H9 (cell line): ENCODE data around the gene CXCL1. TPM values are rescaled to one million over a fixed set of nuclear protein-coding genes. Genes with fewer than 3 reads are reported as not detected.

Experiments
- DNase-seq: peaks from one replicate; pipeline ENCODE4 v3.0.0-alpha.2; 2017
- H2AFZ ChIP-seq: one replicate; pipeline ENCODE4 v1.6.1; 2013; ENCODE audit warnings: mild to moderate bottlenecking, low read length, control low read depth, moderate library complexity
- H2AK5ac ChIP-seq: 2 replicates; pipeline ENCODE4 v1.6.1; 2013; ENCODE audit warnings: low read length, control low read depth, mixed read lengths; ENCODE audit not compliant: insufficient read length
- H2BK120ac ChIP-seq: one replicate; pipeline ENCODE4 v1.6.1; 2013; ENCODE audit warnings: low read depth, mild to moderate bottlenecking, low read length, control low read depth, inconsistent platforms; ENCODE audit not compliant: poor library complexity, severe bottlenecking
- H2BK12ac ChIP-seq: 2 replicates; pipeline ENCODE4 v1.6.1; 2013; ENCODE audit warnings: low read length, control low read depth, mixed read lengths, low read depth; ENCODE audit not compliant: insufficient read length
- H2BK15ac ChIP-seq: 2 replicates; pipeline ENCODE4 v1.6.1; 2013; ENCODE audit warnings: low read depth, low read length, control low read depth
- H2BK20ac ChIP-seq: one replicate; pipeline ENCODE4 v1.6.1; 2013; ENCODE audit warnings: low read depth, mild to moderate bottlenecking, low read length, control low read depth, inconsistent platforms; ENCODE audit not compliant: poor library complexity, severe bottlenecking
- H2BK5ac ChIP-seq: 2 replicates; pipeline ENCODE4 v1.6.1; 2013; ENCODE audit warnings: low read length, control low read depth, mixed read lengths; ENCODE audit not compliant: insufficient read length
- H3K14ac ChIP-seq: 2 replicates; pipeline ENCODE4 v1.6.1; 2013; ENCODE audit warnings: low read length, control low read depth; ENCODE audit not compliant: insufficient read depth
- H3K18ac ChIP-seq: 2 replicates; pipeline ENCODE4 v1.6.1; 2013; ENCODE audit warnings: low read depth, mild to moderate bottlenecking, mixed read lengths, low read length, control low read depth; ENCODE audit not compliant: insufficient read length
- H3K23ac ChIP-seq: 2 replicates; pipeline ENCODE4 v1.6.1; 2013; ENCODE audit warnings: low read length, control low read depth, mixed read lengths, low read depth; ENCODE audit not compliant: insufficient read length
- H3K23me2 ChIP-seq: 2 replicates; pipeline ENCODE4 v1.6.1; 2013; ENCODE audit warnings: low read depth, mild to moderate bottlenecking, mixed read lengths, low read length, control low read depth; ENCODE audit not compliant: insufficient read length, poor library complexity, severe bottlenecking
- H3K27ac ChIP-seq: 2 replicates; pipeline ENCODE4 v1.5.1; 2013; ENCODE audit warnings: low read length, control low read depth, mixed read lengths, low read depth; ENCODE audit not compliant: insufficient read length
- H3K27me3 ChIP-seq: 2 replicates; pipeline ENCODE4 v1.6.1; 2013; ENCODE audit warnings: low read length, control low read depth, inconsistent platforms; ENCODE audit not compliant: insufficient read depth
- H3K4ac ChIP-seq: 2 replicates; pipeline ENCODE4 v1.6.1; 2013; ENCODE audit warnings: low read depth, mild to moderate bottlenecking, control low read depth, inconsistent platforms, low read length, moderate library complexity
- H3K4me1 ChIP-seq: 2 replicates; pipeline ENCODE4 v1.6.1; 2013; ENCODE audit warnings: low read length, control low read depth, inconsistent platforms; ENCODE audit not compliant: insufficient read depth
- H3K4me2 ChIP-seq: 2 replicates; pipeline ENCODE4 v1.6.1; 2013; ENCODE audit warnings: low read length, control low read depth, mixed read lengths; ENCODE audit not compliant: insufficient read length, insufficient read depth
- H3K56ac ChIP-seq: 2 replicates; pipeline ENCODE4 v1.6.1; 2013; ENCODE audit warnings: low read depth, mild to moderate bottlenecking, mixed read lengths, low read length, control low read depth; ENCODE audit not compliant: insufficient read length
- H3K79me1 ChIP-seq: 2 replicates; pipeline ENCODE4 v1.6.1; 2013; ENCODE audit warnings: low read depth, mild to moderate bottlenecking, moderate library complexity, low read length, control low read depth, inconsistent platforms; ENCODE audit not compliant: insufficient read depth, poor library complexity, severe bottlenecking
- H3K79me2 ChIP-seq: 2 replicates; pipeline ENCODE4 v1.6.1; 2013; ENCODE audit warnings: low read length, control low read depth, inconsistent platforms; ENCODE audit not compliant: insufficient read depth
- H3K9ac ChIP-seq: 2 replicates; pipeline ENCODE4 v1.6.1; 2013; ENCODE audit warnings: low read length, control low read depth, mixed read lengths; ENCODE audit not compliant: insufficient read length; ENCODE audit errors: extremely low read depth
- H3K9me3 ChIP-seq: one replicate; pipeline ENCODE4 v1.6.1; 2013; ENCODE audit warnings: low read depth, low read length, inconsistent platforms; ENCODE audit not compliant: control insufficient read depth
- H3T11ph ChIP-seq: one replicate; pipeline ENCODE4 v1.6.1; 2013; ENCODE audit warnings: mild to moderate bottlenecking, low read length, control low read depth, inconsistent platforms
- H4K20me1 ChIP-seq: one replicate; pipeline ENCODE4 v1.6.1; 2013; ENCODE audit not compliant: control insufficient read depth, insufficient read length, insufficient read depth
- H4K5ac ChIP-seq: 2 replicates; pipeline ENCODE4 v1.6.1; 2013; ENCODE audit warnings: low read depth, mild to moderate bottlenecking, mixed read lengths, low read length, control low read depth; ENCODE audit not compliant: insufficient read length
- H4K8ac ChIP-seq: replicated peaks from 2 replicates; pipeline ENCODE4 v1.6.1; 2013; ENCODE audit warnings: low read length, control low read depth, mixed read lengths, low read depth; ENCODE audit not compliant: insufficient read length
- H4K91ac ChIP-seq: 2 replicates; pipeline ENCODE4 v1.6.1; 2013; ENCODE audit warnings: low read depth, mild to moderate bottlenecking, moderate library complexity, mixed read lengths, low read length, control low read depth; ENCODE audit not compliant: insufficient read length
- H3K27ac Mint-ChIP-seq, 3 experiments: 2 replicates in 2 of 3; 3 replicates in 1 of 3; pipeline ENCODE4 v1.8.0; 2020 to 2021; ENCODE audit warnings: mixed read lengths in 3 of 3, mild to moderate bottlenecking in 1 of 3, moderate library complexity in 1 of 3
- H3K27me3 Mint-ChIP-seq: 2 replicates; pipeline ENCODE4 v1.8.0; 2021; ENCODE audit warnings: low read depth, mild to moderate bottlenecking, moderate library complexity, mixed read lengths
- H3K36me3 Mint-ChIP-seq, 3 experiments: 2 replicates in 2 of 3; 3 replicates in 1 of 3; pipeline ENCODE4 v1.8.0; 2020 to 2021; ENCODE audit warnings: low read depth in 3 of 3, mixed read lengths in 3 of 3; ENCODE audit not compliant: insufficient read depth in 1 of 3
- H3K4me1 Mint-ChIP-seq, 2 experiments: 2 replicates each; pipeline ENCODE4 v1.8.0; 2020; ENCODE audit warnings: mixed read lengths in 2 of 2
- H3K4me3 Mint-ChIP-seq, 2 experiments: 2 replicates in 1 of 2; 3 replicates in 1 of 2; pipeline ENCODE4 v1.8.0; 2020 to 2021; ENCODE audit warnings: mild to moderate bottlenecking in 2 of 2, mixed read lengths in 2 of 2, moderate library complexity in 1 of 2
- H3K9me3 Mint-ChIP-seq, 2 experiments: 2 replicates in 1 of 2; 3 replicates in 1 of 2; pipeline ENCODE4 v1.8.0; 2020; ENCODE audit warnings: mild to moderate bottlenecking in 2 of 2, mixed read lengths in 2 of 2, moderate library complexity in 1 of 2
- CTCF ChIP-seq: fragments of 200-600 bp; sonication (generic); conservative IDR thresholded peaks from 3 replicates; pipeline ENCODE4 v1.8.0; 2021; ENCODE audit warnings: antibody characterized with exemption, mild to moderate bottlenecking
- WGBS: extraction: QIAGEN DNeasy Blood & Tissue Kit; methylation state at CpG from one replicate; pipeline ENCODE4 v1.1.7; 2013; ENCODE audit warnings: missing lambda C conversion rate, low lambda C conversion rate, mixed read lengths; ENCODE audit not compliant: insufficient read length; ENCODE audit errors: extremely low coverage; 5-methylcytosine and 5-hydroxymethylcytosine counted together
- total RNA-seq: library from RNA; stranded (reverse); gene quantifications from 2 replicates; pipeline ENCODE4 v1.2.1, GENCODE V29; 2021

Gene CXCL1
- total RNA-seq, 1 experiment from 2014 or later = 0.20 TPM

GRCh38 chr4:73917081-73917501 lies 47.9 kb downstream of the CXCL1 start:
- Histone ChIP-seq H3K4me1 (no peaks in the 10 kb centered on the region), H2BK20ac (no peak overlapping the region), H3K9me3 (no peaks in the 10 kb centered on the region), H3T11ph (no peak overlapping the region), H2BK120ac (no peak overlapping the region), H3K4ac (no peak overlapping the region), H2AK5ac (no peak overlapping the region), H3K23me2 (no peaks in the 10 kb centered on the region), H3K18ac (no peak overlapping the region), H2BK12ac (no peak overlapping the region), H3K79me1 (no peaks in the 10 kb centered on the region), H2AFZ (no peak overlapping the region), H3K27me3 (no peaks in the 10 kb centered on the region), H4K91ac (no peak overlapping the region), H2BK5ac (no peak overlapping the region), H3K56ac (no peak overlapping the region), H4K8ac (no peak overlapping the region), H2BK15ac (no peak overlapping the region), H3K27ac (no peak overlapping the region), H4K20me1 (no peaks in the 10 kb centered on the region), H4K5ac (no peak overlapping the region), H3K23ac (no peak overlapping the region), H3K9ac (no peak overlapping the region), H3K79me2 (no peaks in the 10 kb centered on the region), H3K14ac (no peak overlapping the region), H3K4me2 (no peak overlapping the region)
- Mint-ChIP-seq H3K27me3 (no peaks in the 10 kb centered on the region), H3K4me1 (no peaks in the 10 kb centered on the region), H3K27ac (no peak overlapping the region), H3K9me3 (no peaks in the 10 kb centered on the region), H3K4me3 (no peak overlapping the region), H3K36me3 (no peaks in the 10 kb centered on the region)
- no peak for TF ChIP-seq CTCF
- DNase-seq = no peak
- no CpG with 5 or more reads among the region's 2 CpGs for WGBS
